Measurements from ENCODE around the gene FUT4. TPM values are rescaled to one million over a fixed set of nuclear protein-coding genes. Genes with fewer than 3 reads are reported as not detected.

Gene FUT4, protein sequence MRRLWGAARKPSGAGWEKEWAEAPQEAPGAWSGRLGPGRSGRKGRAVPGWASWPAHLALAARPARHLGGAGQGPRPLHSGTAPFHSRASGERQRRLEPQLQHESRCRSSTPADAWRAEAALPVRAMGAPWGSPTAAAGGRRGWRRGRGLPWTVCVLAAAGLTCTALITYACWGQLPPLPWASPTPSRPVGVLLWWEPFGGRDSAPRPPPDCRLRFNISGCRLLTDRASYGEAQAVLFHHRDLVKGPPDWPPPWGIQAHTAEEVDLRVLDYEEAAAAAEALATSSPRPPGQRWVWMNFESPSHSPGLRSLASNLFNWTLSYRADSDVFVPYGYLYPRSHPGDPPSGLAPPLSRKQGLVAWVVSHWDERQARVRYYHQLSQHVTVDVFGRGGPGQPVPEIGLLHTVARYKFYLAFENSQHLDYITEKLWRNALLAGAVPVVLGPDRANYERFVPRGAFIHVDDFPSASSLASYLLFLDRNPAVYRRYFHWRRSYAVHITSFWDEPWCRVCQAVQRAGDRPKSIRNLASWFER
- 1.4 TPM for total RNA-seq
- long read RNA-seq, full-length matches to known transcripts, result 3 of 3 reads
- long read RNA-seq, partial matches to known transcripts, result 0 of 3 reads
- long read RNA-seq, other reads (novel, unspliced or antisense), result 0 of 3 reads

GRCh38 chr11:94543695-94544645 is at the start of gene FUT4:
Gene FUT4 (plus strand): TSS chr11:94543921. CDS start chr11:94544134, 213 bp downstream.
- Histone ChIP-seq H3K4me3 (peak within 1 kb of the TSS; percentile 73), H3K27me3 (ENCODE audit: low read depth) (no peaks in the 10 kb centered on the region), H3K27ac (replicated peaks) (peak within 1 kb of the TSS; percentile 94), H3K4me1 (peaks cover 52% of the 10 kb centered on the region), H3K36me3 (no peaks in the 10 kb centered on the region), H3K9me3 (replicated peaks) (no peaks in the 10 kb centered on the region)
- TF ChIP-seq, protein P1, sequence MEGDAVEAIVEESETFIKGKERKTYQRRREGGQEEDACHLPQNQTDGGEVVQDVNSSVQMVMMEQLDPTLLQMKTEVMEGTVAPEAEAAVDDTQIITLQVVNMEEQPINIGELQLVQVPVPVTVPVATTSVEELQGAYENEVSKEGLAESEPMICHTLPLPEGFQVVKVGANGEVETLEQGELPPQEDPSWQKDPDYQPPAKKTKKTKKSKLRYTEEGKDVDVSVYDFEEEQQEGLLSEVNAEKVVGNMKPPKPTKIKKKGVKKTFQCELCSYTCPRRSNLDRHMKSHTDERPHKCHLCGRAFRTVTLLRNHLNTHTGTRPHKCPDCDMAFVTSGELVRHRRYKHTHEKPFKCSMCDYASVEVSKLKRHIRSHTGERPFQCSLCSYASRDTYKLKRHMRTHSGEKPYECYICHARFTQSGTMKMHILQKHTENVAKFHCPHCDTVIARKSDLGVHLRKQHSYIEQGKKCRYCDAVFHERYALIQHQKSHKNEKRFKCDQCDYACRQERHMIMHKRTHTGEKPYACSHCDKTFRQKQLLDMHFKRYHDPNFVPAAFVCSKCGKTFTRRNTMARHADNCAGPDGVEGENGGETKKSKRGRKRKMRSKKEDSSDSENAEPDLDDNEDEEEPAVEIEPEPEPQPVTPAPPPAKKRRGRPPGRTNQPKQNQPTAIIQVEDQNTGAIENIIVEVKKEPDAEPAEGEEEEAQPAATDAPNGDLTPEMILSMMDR (IDR thresholded peaks at IDR 0.05; ENCODE audit: borderline replicate concordance), result peak; percentile 6
- intact Hi-C loops (cut with micrococcal nuclease), result no loop called here
- DNase-seq, result peak; percentile 86

- peaks cover 30% of the 10 kb centered on the region for H3K36me3 ChIP-seq
- H3K4me3 ChIP-seq, result peak overlapping the region; percentile 89
- no peaks in the 10 kb centered on the region for H3K27me3 ChIP-seq (ENCODE audit: low read depth)
- intact Hi-C loops (cut with micrococcal nuclease), result no loop called here
- H3K4me1 ChIP-seq, result peaks cover 38% of the 10 kb centered on the region
- no peak for DNase-seq
- no peaks in the 10 kb centered on the region for H3K9me3 ChIP-seq (replicated peaks)
- peak overlapping the region; percentile 79 for H3K27ac ChIP-seq (replicated peaks)
- TF ChIP-seq, protein P1 (IDR thresholded peaks at IDR 0.05; ENCODE audit: borderline replicate concordance), result no peak
These were observed 49.5 kb upstream of the FUT4 start for GRCh38 chr11:94494126-94494680.

GRCh38 chr11:94500181-94500580 is 43.5 kb upstream of the FUT4 start:
- Histone ChIP-seq H3K4me1 (peaks cover 6% of the 10 kb centered on the region), H3K4me3 (no peak overlapping the region), H3K27me3 (ENCODE audit: low read depth) (no peaks in the 10 kb centered on the region), H3K9me3 (replicated peaks) (no peaks in the 10 kb centered on the region), H3K36me3 (peaks cover 47% of the 10 kb centered on the region), H3K27ac (replicated peaks) (no peak overlapping the region)
- TF ChIP-seq, protein P1 (IDR thresholded peaks at IDR 0.05; ENCODE audit: borderline replicate concordance), result no peak
- intact Hi-C loops (cut with micrococcal nuclease), result loop anchor here (10.0 kb wide), 1 partner anchor 605 kb away; no protein-coding TSS in a partner anchor
- no peak for DNase-seq

- no peaks in the 10 kb centered on the region for H3K4me1 ChIP-seq
- DNase-seq, result no peak
- peaks cover 47% of the 10 kb centered on the region for H3K36me3 ChIP-seq
- intact Hi-C loops (cut with micrococcal nuclease), result loop anchor here (10.0 kb wide), 1 partner anchor 607 kb away; no protein-coding TSS in a partner anchor
- TF ChIP-seq, protein P1 (IDR thresholded peaks at IDR 0.05; ENCODE audit: borderline replicate concordance), result no peak
- H3K27me3 ChIP-seq (ENCODE audit: low read depth), result no peaks in the 10 kb centered on the region
- H3K27ac ChIP-seq (replicated peaks), result no peak overlapping the region
- H3K9me3 ChIP-seq (replicated peaks), result no peaks in the 10 kb centered on the region
- no peak overlapping the region for H3K4me3 ChIP-seq
These were observed 42.2 kb upstream of the FUT4 start for GRCh38 chr11:94501522-94501921.

Measured in left ventricle myocardium inferior (tissue), 1 donor.